Measurements from ENCODE around the gene OLFML2B.

- TF ChIP-seq CTCF (IDR thresholded peaks at IDR 0.05; ENCODE audit: low read depth, low read length, poor library complexity, severe bottlenecking) (no peak), EZH2phosphoT487 (IDR thresholded peaks at IDR 0.05; ENCODE audit: borderline replicate concordance, low read length) (no peak)
These were observed 45.5 kb downstream of the OLFML2B start for GRCh38 chr1:161978011-161978790.
